ENCODE data around the gene EIF2S1.
A peak's percentile ranks its signal among the peaks of the same experiment; 100 is the strongest.

EIF2S1 gene

GRCh38 chr14:67372833-67373232, 12.7 kb downstream of the EIF2S1 start:
- no peak for DNase-seq (ENCODE audit: low read depth)
- no peak overlapping the region for H3K4me3 ChIP-seq (ENCODE audit: low read depth, low read length)
- TF ChIP-seq CTCF (IDR thresholded peaks at IDR 0.05; ENCODE audit: low read depth, low read length, missing control alignments) = no peak

- peak; percentile 2 for TF ChIP-seq CTCF (IDR thresholded peaks at IDR 0.05; ENCODE audit: low read depth, low read length, missing control alignments)
- no peak for DNase-seq (ENCODE audit: low read depth)
- H3K4me3 ChIP-seq (ENCODE audit: low read depth, low read length) = no peak overlapping the region
Observed at GRCh38 chr14:67373347-67373746, 13.2 kb downstream of the EIF2S1 start.

- no peak for TF ChIP-seq CTCF (IDR thresholded peaks at IDR 0.05; ENCODE audit: low read depth, low read length, missing control alignments)
- H3K4me3 ChIP-seq (ENCODE audit: low read depth, low read length) = no peak overlapping the region
- DNase-seq (ENCODE audit: low read depth) = no peak
Observed at GRCh38 chr14:67377916-67378315, 17.8 kb downstream of the EIF2S1 start.

- DNase-seq (ENCODE audit: low read depth) = no peak
- TF ChIP-seq CTCF (IDR thresholded peaks at IDR 0.05; ENCODE audit: low read depth, low read length, missing control alignments) = no peak
- H3K4me3 ChIP-seq (ENCODE audit: low read depth, low read length) = no peak overlapping the region
Observed at GRCh38 chr14:67385120-67385519, 25.0 kb downstream of the EIF2S1 start.

- no peak for DNase-seq (ENCODE audit: low read depth)
- TF ChIP-seq CTCF (IDR thresholded peaks at IDR 0.05; ENCODE audit: low read depth, low read length, missing control alignments) = no peak
- H3K4me3 ChIP-seq (ENCODE audit: low read depth, low read length) = no peak overlapping the region
Observed at GRCh38 chr14:67385618-67386017, 25.5 kb downstream of the EIF2S1 start.

GRCh38 chr14:67387195-67387594, 27.1 kb downstream of the EIF2S1 start:
- no peak overlapping the region for H3K4me3 ChIP-seq (ENCODE audit: low read depth, low read length)
- DNase-seq (ENCODE audit: low read depth) = no peak
- no peak for TF ChIP-seq CTCF (IDR thresholded peaks at IDR 0.05; ENCODE audit: low read depth, low read length, missing control alignments)

- no peak for DNase-seq (ENCODE audit: low read depth)
- TF ChIP-seq CTCF (IDR thresholded peaks at IDR 0.05; ENCODE audit: low read depth, low read length, missing control alignments) = no peak
- no peak overlapping the region for H3K4me3 ChIP-seq (ENCODE audit: low read depth, low read length)
Observed at GRCh38 chr14:67389275-67389674, 29.1 kb downstream of the EIF2S1 start.

Measured in GM12864 (cell line).